NCI-H1105 (cell line): ENCODE measurements around the gene TAF11L5.
"Not testable (repeated sequence)": the region's sequence is repeated elsewhere in the genome, so short reads cannot be mapped to it uniquely, and the experiment has no call there.

Experiments used
- DNase-seq: peaks from one replicate; lab custom pipeline; 2025; lab: John Stamatoyannopoulos, UW

Gene TAF11L5

GRCh38 chr5:17524935-17525334, at the start of gene TAF11L5:
TAF11L5 (plus strand) TSS chr5:17525235.
- not testable (repeated sequence) for DNase-seq

GRCh38 chr5:17477043-17477442, 48.0 kb upstream of the TAF11L5 start:
- no peak for DNase-seq

DNA sequence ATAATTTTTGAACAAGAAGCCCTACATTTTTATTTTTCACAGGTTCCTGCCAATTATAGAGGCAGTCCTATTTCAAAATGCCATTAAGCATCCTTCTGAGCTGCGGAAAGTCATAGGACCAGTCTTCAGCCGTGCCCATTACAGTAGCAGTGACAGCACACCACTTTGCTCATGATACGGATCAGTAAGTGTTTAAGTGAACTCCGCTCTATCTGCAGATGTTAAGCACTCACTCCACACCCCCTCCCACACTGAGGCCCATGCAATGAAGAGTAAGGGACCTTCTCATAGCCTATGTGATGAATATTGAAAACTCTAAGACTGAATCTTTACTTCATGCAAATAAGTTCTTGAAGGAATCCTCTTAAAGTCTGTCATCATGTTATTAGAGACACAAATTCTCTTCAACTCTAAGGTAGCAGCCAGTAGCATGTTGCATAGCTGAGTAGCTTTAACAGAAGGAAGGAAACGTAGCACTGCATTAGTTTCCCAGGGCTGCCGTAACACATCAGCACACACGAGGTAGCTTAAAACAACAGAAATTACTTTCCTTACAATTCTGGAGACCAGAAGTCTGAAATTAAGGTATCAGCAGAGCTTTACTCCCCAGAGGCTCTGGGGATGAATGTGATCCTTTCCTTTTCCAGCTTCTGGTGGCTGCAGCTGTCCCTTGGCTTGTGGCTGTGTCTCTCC, 47.3 kb upstream of the TAF11L5 start:
- no peak for DNase-seq

- no peak for DNase-seq
Observed at GRCh38 chr5:17481378-17481777, 43.7 kb upstream of the TAF11L5 start.

DNA sequence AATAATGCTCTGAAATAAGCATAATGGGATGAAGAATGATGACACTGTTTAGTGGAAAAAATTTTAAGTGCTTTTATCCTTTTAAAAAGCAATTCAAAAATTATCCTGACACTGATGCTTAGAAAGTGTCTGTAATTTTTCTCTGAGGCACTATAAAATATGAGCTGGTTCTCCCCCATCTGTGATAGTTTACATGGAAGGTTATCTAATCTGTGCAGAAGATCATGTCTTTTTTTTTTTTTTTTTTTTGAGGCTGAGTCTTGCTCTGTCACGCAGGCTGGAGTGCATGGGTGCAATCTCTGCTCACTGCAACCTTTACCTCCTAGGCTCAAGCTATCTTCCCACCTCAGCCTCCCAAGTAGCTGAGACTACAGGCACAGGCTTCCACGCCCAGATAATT, 42.2 kb upstream of the TAF11L5 start:
- no peak for DNase-seq

DNA sequence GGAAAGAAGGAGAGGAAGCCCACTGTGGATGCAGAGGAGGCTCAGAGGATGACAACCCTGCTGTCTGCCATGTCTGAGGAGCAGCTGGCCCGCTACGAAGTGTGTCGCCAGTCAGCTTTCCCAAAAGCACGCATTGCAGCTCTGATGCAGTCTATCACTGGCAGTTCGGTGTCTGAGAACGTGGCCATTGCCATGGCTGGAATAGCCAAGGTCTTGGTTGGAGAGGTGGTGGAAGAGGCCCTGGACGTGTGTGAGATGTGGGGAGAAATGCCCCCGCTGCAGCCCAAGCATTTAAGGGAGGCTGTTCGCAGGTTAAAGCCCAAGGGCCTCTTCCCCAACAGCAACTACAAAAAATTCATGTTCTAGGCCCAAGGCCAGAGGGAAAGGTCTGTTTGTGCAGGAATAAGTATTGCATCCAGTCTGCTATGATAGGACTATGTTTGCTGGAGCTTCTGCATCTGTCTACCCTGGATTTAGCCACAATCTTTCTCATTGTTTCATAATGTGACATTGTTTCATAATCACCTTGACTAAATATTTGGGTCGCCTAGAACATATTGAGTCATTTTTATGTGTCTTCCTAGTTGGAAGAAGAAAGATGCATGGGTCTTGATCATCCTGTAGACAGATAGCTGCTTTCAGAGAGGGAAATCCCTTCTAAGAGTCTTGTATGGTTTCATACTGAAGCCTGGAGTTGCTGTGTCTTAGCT, 38.4 kb upstream of the TAF11L5 start:
- DNase-seq = not testable (repeated sequence)

DNA sequence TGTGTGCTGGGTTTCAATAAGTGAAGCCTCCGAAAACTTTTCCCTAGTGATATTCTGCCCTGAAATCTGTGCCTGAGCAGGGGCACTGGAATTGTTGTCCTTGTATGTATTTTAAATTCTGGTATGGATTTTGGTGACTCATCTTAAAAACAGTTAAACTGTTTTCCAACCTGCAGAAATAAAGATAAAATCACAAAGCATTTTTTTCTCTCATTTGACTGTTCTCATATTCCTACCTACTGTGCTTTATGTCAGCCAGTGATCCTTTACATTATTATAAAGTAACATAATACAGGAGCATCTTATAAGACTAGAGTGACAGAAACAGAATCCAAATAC, 37.9 kb upstream of the TAF11L5 start:
- DNase-seq = no peak

DNA sequence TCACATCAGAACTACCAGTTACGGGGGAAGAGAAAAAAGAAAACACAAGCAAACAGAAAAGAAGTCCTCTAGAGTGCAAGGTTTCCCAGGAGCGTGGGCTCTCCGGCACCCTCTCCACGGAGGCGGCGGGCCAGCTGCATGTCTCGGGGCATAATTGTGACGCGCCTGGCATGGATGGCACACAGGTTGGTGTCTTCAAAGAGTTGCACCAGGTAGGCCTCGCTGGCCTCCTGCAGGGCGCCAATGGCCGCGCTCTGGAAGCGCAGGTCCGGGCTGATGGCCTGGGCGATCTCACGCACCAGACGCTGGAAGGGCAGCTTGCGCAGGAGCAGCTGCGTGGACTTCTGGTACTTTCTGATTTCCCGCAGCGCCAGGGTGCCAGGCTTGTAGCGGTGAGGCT, 33.8 kb upstream of the TAF11L5 start:
- not testable (repeated sequence) for DNase-seq

DNA sequence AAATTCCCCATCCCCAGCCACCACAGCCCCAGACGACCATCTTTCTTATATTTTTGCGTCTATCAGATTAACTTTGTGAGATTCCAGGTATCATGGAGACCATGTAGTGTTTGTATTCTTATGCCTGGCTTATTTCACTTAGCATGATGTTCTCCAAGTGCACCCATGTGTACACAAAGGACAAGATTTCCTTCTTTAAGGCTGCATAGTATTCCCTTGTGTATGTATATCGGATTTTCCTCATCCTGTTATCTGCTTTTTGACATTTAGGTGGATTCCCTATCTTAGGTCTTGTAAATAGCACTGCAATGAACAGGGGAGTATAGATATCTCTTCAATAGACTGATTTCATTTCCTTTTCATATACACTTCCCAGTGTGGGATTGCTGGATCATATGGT, 32.3 kb upstream of the TAF11L5 start:
- no peak for DNase-seq

- DNase-seq = no peak
Observed at GRCh38 chr5:17497446-17497845, 27.6 kb upstream of the TAF11L5 start.

- not testable (repeated sequence) for DNase-seq
Observed at GRCh38 chr5:17497931-17498330, 27.1 kb upstream of the TAF11L5 start, which contains the start of gene TAF11L2. TAF11L2 (plus strand) TSS chr5:17498231.

DNA sequence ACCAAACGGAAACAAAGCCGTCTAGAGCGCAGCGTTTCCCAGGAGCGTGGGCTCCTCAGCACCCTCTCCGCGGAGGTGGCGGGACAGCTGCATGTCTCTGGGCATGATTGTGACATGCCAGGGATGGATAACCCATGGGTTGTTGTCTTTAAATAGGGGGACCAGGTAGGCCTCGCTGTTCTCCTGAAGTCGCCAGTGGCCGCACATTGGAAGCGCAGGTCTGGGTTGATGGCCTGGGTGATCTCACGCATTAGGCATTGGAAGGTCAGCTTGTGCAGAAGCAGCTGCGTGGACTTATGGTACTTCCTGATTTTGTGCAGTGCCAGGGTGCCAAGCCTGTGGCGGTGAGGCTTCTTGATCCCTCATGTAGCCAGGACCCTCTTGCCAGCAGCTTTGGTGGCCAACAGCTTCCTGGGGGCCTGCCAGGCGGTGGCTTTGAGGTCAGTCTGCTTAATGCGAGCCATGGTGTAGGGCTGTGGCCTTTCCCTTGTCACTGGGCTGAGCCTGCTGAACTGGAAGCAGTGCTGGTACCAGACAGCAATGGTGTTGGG, 13.2 kb upstream of the TAF11L5 start:
- DNase-seq = no peak

GRCh38 chr5:17517526-17517925, 7.5 kb upstream of the TAF11L5 start:
- not testable (repeated sequence) for DNase-seq

DNA sequence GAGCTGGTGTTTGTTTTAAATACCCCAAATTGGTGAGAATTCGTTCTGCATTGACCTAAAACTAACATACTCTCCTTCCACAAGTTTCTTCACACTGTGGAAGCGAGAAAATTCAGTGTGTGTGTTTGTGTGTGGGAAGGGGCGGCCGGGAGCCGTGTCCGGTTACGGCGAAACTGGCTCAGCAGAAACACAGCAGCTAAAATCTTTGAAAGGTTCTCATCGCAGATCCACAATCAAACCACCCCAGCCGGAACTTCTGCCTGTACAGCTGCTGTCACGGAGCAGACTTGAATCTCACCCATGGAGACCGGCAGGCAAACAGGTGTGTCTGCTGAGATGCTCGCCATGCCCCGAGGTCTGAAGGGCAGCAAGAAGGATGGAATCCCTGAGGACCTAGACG, 7.0 kb upstream of the TAF11L5 start, which contains the start of gene TAF11L3:
TSS of gene TAF11L3 (plus strand) at position 301 of the 400 bp plus-strand sequence.
- DNase-seq = not testable (repeated sequence)

GRCh38 chr5:17519508-17519907, 5.5 kb upstream of the TAF11L5 start:
- not testable (repeated sequence) for DNase-seq

DNA sequence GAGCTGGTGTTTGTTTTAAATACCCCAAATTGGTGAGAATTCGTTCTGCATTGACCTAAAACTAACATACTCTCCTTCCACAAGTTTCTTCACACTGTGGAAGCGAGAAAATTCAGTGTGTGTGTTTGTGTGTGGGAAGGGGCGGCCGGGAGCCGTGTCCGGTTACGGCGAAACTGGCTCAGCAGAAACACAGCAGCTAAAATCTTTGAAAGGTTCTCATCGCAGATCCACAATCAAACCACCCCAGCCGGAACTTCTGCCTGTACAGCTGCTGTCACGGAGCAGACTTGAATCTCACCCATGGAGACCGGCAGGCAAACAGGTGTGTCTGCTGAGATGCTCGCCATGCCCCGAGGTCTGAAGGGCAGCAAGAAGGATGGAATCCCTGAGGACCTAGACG, 3.5 kb upstream of the TAF11L5 start, which contains the start of gene TAF11L4:
TSS of gene TAF11L4 (plus strand) at position 301 of the 400 bp plus-strand sequence.
- not testable (repeated sequence) for DNase-seq

GRCh38 chr5:17526504-17526903, 1.5 kb downstream of the TAF11L5 start:
- not testable (repeated sequence) for DNase-seq

- DNase-seq = not testable (repeated sequence)
Observed at GRCh38 chr5:17528369-17528768, 3.3 kb downstream of the TAF11L5 start, which contains the start of gene TAF11L6. TAF11L6 (plus strand) TSS chr5:17528669.
